GM12874 (cell line): ENCODE data around the gene PPM1D.

ENCODE experiments used
- CTCF ChIP-seq: IDR thresholded peaks from 2 replicates; pipeline ENCODE4 v1.5.1; 2011; ENCODE audit warnings: low read depth, mild to moderate bottlenecking, control low read depth, low read length, moderate library complexity; ENCODE audit not compliant: insufficient read depth

PPM1D gene

GRCh38 chr17:60631119-60631518 lies 31.1 kb downstream of the PPM1D start:
- no peak for TF ChIP-seq CTCF

GRCh38 chr17:60637683-60638082 lies 37.7 kb downstream of the PPM1D start:
- no peak for TF ChIP-seq CTCF

DNA sequence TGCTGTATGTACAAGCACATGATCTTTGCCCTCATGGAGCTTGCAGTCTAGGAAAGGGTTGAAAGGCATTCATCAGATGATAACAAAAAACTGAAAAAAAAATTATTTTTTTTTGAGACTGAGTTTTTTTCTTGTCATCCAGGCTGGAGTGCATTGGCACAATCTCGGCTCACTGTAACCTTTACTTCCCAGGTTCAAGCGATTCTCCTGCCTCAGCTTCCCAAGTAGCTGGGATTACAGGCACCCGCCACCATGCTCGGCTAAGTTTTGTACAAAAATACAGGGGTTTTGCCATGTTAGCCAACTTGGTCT lies 39.0 kb downstream of the PPM1D start:
- TF ChIP-seq CTCF = no peak

DNA sequence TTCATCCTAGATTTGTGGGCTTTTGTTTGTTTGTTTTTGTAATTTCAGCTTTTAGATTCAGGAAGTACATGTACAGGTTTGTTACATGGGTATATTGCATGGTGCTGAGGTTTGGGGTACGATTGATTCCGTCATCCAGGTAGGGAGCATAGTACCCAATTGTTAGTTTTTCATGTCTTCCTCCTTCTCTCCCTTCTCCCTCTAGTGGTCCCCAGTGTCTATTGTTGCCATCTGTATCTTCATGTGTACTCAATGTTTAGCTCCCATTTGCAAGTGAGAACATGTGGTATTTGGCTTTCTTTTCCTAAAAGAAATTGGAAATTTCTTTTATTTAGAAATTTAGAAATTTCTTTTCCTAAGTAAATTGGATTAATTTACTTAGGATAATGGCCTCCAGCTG lies 40.5 kb downstream of the PPM1D start:
- TF ChIP-seq CTCF = peak; percentile 39; the same call in 1 of the 2 replicates

- no peak for TF ChIP-seq CTCF
Observed at GRCh38 chr17:60641126-60641525, 41.1 kb downstream of the PPM1D start.

DNA sequence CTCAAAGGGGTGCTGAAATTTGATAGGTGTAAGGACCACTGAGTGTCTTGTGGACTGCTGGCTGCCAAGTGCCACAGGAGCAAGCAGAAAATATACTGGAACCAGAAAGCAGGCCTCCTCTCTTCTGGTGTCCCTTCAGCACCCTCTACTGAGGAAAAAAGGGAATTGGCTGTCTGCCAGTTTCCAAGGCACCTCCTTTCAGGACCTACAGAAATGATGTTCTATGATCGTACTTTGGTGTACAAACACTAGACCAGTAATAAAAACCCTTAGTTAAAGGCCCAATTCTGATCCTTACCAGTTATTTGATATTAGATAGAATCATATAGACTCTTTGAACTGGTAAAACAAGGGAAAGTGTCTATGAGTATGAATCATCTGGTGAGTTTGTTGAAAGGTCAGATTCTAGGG lies 41.8 kb downstream of the PPM1D start:
- peak; percentile 38; the same call in 1 of the 2 replicates for TF ChIP-seq CTCF

- no peak for TF ChIP-seq CTCF
Observed at GRCh38 chr17:60645918-60646523, 46.0 kb downstream of the PPM1D start.

- no peak for TF ChIP-seq CTCF
Observed at GRCh38 chr17:60646701-60647100, 46.7 kb downstream of the PPM1D start.
